ENCODE measurements around the gene SEPTIN2.

- TF ChIP-seq CTCF (IDR thresholded peaks at IDR 0.05) (no peak), POLR2A (IDR thresholded peaks at IDR 0.05) (no peak)
Measured at GRCh38 chr2:241340631-241341163, 25.0 kb downstream of the SEPTIN2 start.

All from thyroid gland (tissue), 4 donors.